Brain microvascular endothelial cell (primary cell): Measurements from ENCODE around the gene TARS1.

Experiments
- DNase-seq: peaks from one replicate; pipeline ENCODE4 v3.0.0-alpha.2; 2020
- H3K27ac ChIP-seq: fragments of 250-450 bp; sonication (Bioruptor Pico); 2 replicates; pipeline ENCODE4 v1.5.1; 2020; ENCODE audit warnings: mild to moderate bottlenecking, moderate library complexity
- H3K27me3 ChIP-seq: fragments of 250-450 bp; sonication (Bioruptor Pico); replicated peaks from 2 replicates; pipeline ENCODE4 v1.5.1; 2020; ENCODE audit warnings: mild to moderate bottlenecking
- H3K36me3 ChIP-seq: fragments of 250-450 bp; sonication (Bioruptor Pico); replicated peaks from 2 replicates; pipeline ENCODE4 v1.5.1; 2020; ENCODE audit warnings: mild to moderate bottlenecking
- H3K4me3 ChIP-seq: 2 replicates; pipeline ENCODE4 v1.5.1; 2011; ENCODE audit warnings: low read depth, mild to moderate bottlenecking, control low read depth, low read length, moderate library complexity
- CTCF ChIP-seq: IDR thresholded peaks from 2 replicates; pipeline ENCODE4 v1.5.1; 2011; ENCODE audit warnings: low read depth, mild to moderate bottlenecking, moderate library complexity, low read length, control low read depth, inconsistent platforms; ENCODE audit errors: missing control alignments
- in situ Hi-C: cut with HindIII; loops from 2 replicates; pipeline ENCODE4 v1.10.0; 2017; ENCODE audit warnings: low sequenced_read_pairs, low pct_ligation_motif_present

Gene TARS1

GRCh38 chr5:33444542-33444941, 3.8 kb downstream of the TARS1 start:
- TF ChIP-seq CTCF, result no peak
- no peak overlapping the region for H3K4me3 ChIP-seq
- in situ Hi-C loops, result no loop called here
- H3K27me3 ChIP-seq, result no peaks in the 10 kb centered on the region
- no peak for DNase-seq
- no peak overlapping the region for H3K27ac ChIP-seq
- peaks cover 30% of the 10 kb centered on the region for H3K36me3 ChIP-seq

GRCh38 chr5:33445798-33446197, 5.0 kb downstream of the TARS1 start:
- no peaks in the 10 kb centered on the region for H3K27me3 ChIP-seq

GRCh38 chr5:33448118-33448517, 7.4 kb downstream of the TARS1 start:
- Histone ChIP-seq H3K4me3 (no peak overlapping the region), H3K27ac (no peak overlapping the region), H3K27me3 (no peaks in the 10 kb centered on the region), H3K36me3 (peaks cover 44% of the 10 kb centered on the region)
- in situ Hi-C loops, result no loop called here
- TF ChIP-seq CTCF, result no peak
- DNase-seq, result no peak

More at GRCh38 chr5:33445798-33446197, 5.0 kb downstream of the TARS1 start:
- no peak overlapping the region for H3K4me3 ChIP-seq
- H3K36me3 ChIP-seq, result peaks cover 43% of the 10 kb centered on the region
- no peak for DNase-seq
- H3K27ac ChIP-seq, result no peak overlapping the region
- in situ Hi-C loops, result no loop called here
- TF ChIP-seq CTCF, result no peak

- peaks cover 85% of the 10 kb centered on the region for H3K36me3 ChIP-seq
- TF ChIP-seq CTCF, result no peak
- no peaks in the 10 kb centered on the region for H3K27me3 ChIP-seq
- in situ Hi-C loops, result no loop called here
- H3K27ac ChIP-seq, result no peak overlapping the region
- no peak for DNase-seq
- H3K4me3 ChIP-seq, result no peak overlapping the region
Measured at GRCh38 chr5:33457126-33457525, 16.4 kb downstream of the TARS1 start.

GRCh38 chr5:33457817-33458216, 17.1 kb downstream of the TARS1 start:
- H3K4me3 ChIP-seq, result no peak overlapping the region
- H3K27me3 ChIP-seq, result no peaks in the 10 kb centered on the region
- no peak for DNase-seq
- H3K27ac ChIP-seq, result no peak overlapping the region
- in situ Hi-C loops, result no loop called here
- H3K36me3 ChIP-seq, result peaks cover 92% of the 10 kb centered on the region
- no peak for TF ChIP-seq CTCF

- in situ Hi-C loops, result no loop called here
- Histone ChIP-seq H3K27ac (no peak overlapping the region), H3K4me3 (no peak overlapping the region), H3K27me3 (no peaks in the 10 kb centered on the region), H3K36me3 (peaks cover 94% of the 10 kb centered on the region)
- no peak for DNase-seq
- TF ChIP-seq CTCF, result no peak
Measured at GRCh38 chr5:33460210-33460609, 19.4 kb downstream of the TARS1 start.
